Measurements from ENCODE around the gene GNAT2.
"Not testable (repeated sequence)": the region's sequence is repeated elsewhere in the genome, so short reads cannot be mapped to it uniquely, and the experiment has no call there.

The GNAT2 gene

DNA sequence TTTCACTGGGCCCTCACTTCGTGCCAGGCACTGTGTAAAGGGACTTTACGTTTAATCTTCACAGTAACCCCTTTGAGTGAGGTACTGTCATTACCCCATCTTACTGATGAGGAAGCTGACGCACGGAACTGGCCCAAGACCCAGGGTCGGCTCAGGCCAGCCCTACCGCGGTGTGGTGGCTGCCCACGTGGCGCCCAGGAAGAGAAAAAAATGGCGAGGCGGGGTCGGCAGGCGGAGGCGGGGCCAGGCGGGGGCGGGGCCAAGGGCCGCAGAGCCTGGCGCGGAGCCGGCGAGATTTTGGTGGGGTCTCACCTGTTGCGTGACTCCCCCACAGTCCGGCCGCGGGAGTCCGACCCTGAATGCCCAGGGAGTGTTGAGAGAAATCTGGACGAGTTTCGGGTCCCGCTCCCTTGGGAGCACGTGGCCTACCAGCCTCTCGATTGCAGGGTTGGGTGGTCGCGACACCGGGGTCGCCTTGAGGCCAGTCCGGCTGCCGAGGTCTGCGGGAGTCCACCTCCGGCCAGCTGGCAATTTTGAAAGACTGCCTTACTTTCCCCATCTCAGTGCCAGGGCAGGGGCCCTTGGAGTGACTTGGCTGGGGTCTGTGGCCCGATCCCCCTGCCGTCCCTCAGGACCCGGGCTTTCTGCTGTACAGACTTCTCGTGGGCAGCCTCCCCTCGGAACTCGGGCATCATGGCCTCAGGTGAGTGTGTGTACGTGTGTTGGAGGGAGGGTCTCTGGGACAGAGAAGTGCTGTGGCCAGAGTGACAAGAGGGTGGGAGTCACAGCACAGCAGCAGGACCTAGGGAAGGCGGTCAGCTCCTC lies at the start of gene GNAT2, which contains the start of gene AMPD2:
Gene GNAT2, minus strand, starts transcription at position 41 of the 825 bp plus-strand sequence. CDS start 6,746 bp downstream, outside the sequence.
Gene AMPD2, plus strand, starts transcription at position 262 of the 825 bp plus-strand sequence. CDS start 1,339 bp downstream, outside the sequence.
- DNase-seq, result peak; percentile 32

DNA sequence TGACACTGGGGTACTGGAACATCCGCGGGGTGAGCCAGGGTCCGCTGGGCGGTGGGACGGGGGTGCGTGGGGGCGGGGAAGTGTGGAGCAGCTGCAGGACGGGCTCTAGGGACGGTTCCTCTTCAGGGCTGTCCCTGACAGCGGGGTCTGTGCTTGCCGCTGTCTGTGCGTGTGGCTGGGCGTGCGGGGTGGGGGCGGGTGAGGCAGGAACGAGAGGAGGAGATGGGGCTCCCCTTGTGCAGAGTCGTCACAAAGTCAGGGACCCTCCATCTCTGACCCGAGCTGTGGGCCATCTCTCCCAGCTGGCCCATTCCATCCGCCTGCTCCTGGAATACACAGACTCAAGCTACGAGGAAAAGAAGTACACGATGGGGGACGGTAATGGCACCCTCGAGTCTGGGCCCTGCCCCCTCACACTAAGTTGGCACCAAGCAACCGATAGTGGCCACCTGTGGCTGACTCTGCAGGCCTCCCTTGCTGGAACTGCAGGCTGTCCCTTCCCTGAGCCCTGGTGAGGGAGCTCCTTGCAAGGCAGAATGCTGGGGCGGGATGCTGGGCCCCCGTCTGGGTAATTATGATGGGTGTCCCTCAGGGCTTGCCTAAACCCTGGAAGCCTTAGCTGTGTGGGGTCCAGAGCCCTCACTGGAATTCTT lies 48.8 kb upstream of the GNAT2 start:
- DNase-seq, result no peak

DNA sequence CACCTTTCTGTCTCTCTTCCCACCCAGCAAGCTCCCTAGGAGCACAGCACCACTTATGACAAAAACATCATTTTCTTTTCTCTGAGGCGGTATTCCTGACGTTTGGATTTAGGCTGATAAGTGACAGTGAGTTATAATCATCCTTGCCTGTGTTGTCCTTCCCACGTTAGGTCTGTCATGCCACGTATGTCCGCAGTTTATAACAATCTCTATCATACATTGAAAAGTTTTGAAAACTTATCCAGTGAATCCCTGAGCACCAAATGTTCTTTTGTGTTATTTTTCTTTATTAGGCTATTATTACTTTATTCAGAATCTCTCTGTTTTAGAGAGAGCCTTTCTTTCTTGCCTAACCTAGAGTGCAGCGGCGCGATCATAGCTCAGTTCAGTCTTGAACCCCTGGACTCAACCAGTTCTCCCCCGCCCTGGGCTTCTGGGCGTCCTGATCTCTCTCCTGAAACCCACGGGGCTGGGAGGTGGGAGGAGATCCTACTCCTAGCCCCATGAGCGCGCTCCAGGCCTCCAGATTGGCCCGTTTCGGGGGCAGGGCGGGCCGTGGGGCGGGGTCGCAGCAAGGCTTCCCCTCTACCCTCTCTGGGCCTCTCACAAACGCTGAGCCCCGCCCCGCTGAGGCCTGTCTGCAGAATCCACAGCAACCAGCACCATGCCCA lies 48.2 kb upstream of the GNAT2 start, which contains the start of gene GSTM2:
Gene GSTM2, plus strand, starts transcription at position 606 of the 671 bp plus-strand sequence. Its CDS starts 59 bp downstream, at position 665.
- DNase-seq, result no peak

DNA sequence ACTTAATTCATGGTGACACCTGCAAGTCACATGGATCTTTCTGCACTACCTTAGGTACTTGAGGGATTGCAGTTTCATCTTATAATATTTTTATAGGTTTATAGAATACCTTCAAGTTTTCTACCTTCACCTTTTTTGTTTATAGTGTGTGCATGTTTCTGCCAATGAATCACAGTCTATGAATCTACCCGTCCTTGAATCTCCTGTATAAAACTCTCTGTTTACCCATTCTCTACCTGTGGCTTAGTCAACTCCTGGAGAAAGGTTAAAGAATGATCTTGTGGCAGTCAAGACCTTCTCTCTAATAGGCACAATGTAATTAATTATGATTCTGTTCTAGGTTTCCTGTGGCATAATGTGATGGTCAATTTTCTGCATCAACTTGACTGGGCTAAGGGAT lies 45.3 kb upstream of the GNAT2 start:
- no peak for DNase-seq

DNA sequence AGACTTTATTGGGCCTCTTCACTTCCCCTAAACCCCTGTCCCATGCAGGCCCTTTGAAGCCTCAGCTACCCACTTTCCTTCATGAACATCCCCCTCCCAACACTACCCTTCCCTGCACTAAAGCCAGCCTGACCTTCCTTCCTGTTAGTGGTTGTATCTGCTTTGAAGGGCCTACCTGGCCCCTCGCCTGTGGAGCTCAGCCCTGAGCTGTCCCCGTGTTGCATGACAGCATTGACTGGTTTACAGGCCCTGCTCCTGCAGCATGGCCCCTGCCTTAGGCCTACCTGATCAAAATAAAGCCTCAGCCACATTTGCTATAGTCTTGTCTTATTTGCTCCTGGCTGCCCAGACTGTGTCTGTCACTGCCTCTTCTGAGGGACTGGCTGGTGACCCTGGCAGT lies 42.0 kb upstream of the GNAT2 start:
- no peak for DNase-seq

DNA sequence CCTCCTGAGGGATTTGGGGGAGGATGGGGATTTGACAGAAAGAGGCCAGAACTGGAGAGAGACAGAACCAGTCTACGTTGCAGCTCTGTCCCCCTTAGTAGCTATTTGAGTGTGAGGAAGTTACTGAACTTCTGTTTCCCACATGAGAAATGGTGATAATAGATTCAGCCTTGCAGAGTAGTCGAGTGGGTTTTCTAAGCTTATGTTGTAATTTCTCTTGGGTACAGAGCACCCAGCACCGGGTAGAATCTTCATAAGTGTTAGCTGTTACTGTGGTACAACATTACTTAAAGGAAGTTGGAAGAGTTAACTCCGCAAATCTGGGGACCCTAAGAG lies 41.2 kb upstream of the GNAT2 start:
- DNase-seq, result not testable (repeated sequence)

DNA sequence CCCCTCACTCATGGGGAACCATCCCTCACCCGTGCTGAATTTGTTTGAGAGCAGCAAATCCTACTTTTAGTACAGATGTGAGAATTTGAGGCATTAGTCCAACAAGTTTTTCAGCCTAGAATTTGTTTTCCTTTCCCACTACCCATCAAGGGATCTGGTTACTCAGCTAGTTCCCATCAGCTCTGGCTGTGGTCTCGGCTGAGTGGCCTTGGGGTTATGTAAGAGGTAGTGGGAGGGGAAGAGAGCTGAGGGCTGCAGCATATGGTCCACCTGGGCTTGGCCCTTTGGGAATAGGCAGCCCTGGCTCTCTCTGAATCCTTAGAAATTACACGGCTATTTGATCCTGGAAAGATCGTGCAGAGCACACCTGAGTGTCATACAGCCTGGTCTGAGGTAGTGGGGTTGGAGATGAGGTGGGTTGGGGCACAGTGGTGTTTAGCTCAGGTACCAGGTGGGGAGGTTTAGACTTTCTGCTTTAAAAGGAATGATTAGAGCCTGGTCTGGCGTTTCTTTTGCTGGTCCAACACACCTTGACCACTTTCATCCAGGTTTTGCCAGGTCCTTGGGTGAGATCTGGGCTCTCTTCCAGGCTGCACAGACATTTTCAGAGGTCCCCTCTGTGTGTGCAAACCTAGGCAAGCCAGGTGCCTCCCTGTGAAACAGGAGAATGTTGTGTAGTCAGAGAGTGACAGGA lies 40.7 kb upstream of the GNAT2 start:
- DNase-seq, result no peak

DNA sequence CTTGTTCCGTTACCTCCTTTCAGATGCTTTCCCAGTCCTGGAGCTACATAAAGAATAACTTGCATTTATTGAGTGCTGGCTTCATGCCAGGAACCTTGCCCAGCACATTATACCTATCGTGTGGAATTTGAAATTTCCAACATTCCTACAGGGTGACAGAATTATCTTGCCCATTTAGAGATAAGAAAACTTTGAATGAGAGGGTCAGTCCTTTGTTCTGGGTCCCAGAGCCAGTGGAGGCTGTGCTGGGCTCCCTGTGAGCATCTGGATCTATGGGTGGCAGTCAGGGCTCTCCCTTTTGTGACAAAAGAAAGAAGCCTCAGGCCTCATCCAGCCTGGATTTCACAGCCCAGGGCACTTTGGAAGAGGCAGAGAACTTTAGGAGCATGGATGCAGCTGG lies 39.7 kb upstream of the GNAT2 start:
- DNase-seq, result no peak

DNA sequence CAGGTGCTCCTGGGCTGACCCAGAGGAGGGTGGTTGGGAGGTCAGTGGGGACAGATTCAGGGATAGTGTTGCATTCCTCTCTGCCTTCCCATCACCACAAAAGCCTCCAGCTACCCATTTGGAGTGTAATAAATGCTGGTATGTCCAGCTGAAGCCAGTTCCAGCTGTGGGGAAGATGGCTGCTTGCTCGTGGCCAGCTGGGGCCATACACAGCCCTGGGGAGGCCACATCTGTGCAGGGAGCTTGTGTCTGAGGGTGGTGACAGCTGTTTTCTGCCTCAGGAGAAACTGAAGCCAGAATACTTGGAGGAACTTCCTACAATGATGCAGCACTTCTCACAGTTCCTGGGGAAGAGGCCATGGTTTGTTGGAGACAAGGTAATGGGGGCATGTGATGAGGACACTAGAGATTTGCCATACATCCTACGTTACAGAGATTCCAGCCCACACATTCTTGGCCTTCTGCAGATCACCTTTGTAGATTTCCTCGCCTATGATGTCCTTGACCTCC lies 39.2 kb upstream of the GNAT2 start:
- DNase-seq, result no peak

DNA sequence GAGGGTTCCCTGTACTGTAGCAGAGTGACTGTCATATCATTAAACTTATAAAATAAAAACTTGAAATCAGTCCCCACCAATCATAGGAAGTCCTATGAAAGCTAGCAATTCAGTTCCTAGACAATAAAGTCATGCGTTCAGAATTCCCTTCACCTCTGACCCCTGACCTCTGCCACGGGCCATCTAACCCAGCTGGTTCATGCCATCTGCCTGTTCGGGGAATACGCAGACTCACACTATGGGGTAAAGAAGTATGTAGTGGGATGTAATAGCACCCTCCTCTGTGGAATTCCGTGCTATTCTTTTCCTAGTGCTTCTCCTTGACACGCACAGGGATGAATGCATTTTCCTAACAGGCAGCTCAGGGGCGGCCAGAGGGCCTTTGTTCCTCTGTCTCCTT lies 38.6 kb upstream of the GNAT2 start:
- no peak for DNase-seq

DNA sequence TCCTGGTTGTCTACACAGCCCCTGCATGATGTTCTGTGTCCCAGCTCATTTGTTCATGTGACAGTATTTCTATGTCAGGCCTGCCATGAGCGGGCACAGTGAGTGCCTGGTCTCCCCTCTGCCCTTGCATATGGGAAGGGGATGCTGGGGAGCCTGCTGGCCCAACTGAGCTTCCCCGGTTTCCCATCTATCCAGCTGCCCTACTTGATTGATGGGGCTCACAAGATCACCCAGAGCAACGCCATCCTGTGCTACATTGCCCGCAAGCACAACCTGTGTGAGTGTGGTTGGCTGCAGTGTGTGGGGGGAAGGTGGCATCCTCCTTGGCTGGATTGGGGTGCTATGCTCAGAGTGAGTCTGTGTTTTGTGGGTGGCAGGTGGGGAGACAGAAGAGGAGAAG lies 38.0 kb upstream of the GNAT2 start:
- no peak for DNase-seq

DNA sequence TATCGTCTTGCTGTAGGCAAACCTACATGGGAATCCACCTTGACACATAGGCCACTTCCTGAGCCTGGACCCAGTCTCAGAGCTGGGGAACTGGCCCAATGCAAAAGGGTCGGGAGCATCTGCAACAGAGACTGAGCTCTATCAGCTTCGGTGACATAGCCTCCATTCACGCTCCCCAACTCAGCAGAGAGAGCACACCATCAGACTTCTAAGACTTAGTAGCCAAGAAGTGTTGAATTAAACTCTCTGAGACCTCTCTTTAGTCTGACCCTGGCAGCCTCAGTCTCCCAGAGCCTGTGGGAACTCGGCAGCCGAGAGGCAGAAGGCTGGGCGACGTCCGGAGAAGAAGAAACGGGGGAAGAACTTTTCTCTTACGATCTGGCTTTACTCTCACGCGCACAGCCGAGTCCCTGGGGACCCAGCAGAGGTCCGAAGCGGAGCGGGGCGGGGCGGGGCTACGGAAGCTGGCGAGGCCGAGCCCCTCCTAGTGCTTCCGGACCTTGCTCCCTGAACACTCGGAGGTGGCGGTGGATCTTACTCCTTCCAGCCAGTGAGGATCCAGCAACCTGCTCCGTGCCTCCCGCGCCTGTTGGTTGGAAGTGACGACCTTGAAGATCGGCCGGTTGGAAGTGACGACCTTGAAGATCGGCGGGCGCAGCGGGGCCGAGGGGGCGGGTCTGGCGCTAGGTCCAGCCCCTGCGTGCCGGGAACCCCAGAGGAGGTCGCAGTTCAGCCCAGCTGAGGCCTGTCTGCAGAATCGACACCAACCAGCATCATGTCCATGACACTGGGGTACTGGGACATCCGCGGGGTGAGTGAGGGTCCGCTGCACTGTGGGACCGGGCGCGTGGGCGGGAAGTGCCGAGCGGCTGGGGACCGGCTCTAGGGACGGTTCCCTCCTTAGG lies 36.5 kb upstream of the GNAT2 start, which contains the start of gene GSTM4:
Gene GSTM4, plus strand, starts transcription at position 485 of the 905 bp plus-strand sequence. Its CDS starts 291 bp downstream, at position 776.
- no peak for DNase-seq

DNA sequence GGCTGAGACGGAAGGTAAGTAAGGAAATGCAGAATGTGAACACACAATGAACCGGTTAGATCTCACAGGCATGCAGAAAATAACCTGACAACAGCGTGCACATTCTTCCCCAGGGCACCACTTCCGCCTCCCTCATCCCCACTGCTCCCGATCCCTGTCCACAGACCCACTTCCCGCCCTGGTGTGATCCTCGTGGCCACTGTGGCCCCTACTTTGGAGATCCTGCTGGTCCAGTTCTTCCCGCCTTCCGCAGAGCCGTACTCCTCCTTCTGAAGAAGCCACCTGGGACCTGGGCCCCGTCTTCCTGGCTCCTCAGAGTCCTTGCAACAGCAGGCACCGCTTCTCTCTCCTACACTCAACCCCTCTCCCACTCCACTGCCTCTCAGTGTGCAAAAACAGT lies 35.1 kb upstream of the GNAT2 start:
- no peak for DNase-seq

DNA sequence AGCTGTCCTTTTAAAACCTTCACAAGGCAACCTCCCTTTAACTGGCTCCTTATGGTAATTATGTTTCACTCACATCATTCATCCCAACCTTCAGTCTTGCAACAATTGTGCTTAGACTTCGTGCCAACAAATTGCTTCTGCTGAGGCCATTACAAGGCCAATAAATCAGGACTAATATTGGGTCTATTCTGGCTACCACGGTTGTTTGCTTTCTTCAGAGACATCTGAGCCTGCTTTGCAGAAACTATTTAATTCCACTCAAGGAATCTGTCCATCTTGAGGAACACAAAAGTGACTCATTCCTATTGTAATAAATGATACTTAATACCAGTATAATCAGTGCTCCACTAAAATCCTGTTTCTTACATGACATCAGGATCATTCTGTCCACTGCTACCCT lies 33.9 kb upstream of the GNAT2 start:
- no peak for DNase-seq

DNA sequence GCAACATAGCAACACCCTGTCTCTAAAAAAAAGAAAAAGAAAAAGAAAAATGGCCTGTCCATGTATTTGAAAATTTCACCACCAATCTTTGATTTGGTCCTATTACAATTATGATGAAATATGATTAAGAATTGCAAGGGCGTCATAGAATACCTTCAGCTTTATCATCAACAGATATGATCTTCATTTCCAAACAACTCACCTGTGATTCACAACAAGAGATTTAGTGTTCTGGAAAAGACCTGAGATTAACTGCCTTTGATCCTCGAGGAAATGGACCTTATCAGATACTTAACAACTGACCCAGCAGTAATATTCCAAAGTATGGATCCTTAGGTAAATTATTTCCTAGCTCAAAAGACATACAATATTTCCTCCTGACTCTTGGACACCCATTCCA lies 33.0 kb upstream of the GNAT2 start:
- no peak for DNase-seq

DNA sequence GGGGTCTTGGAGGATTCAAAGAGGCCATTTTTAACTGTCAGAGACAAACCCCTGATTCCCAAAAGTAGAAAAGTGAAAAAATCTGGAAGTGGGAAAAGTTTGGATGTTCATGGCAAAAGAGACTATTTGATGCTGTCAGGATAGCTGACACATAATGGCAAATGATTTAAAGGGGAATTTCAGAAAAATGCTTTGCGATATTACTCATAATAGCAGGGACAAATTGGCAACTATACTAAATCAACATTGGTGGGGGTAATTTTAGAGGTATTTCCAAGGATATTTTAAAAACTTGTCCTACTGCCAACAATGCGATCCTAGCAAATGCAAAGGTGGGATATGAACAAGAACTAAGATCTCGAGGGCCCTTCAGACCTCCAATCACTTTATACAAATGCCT lies 31.2 kb upstream of the GNAT2 start:
- no peak for DNase-seq

DNA sequence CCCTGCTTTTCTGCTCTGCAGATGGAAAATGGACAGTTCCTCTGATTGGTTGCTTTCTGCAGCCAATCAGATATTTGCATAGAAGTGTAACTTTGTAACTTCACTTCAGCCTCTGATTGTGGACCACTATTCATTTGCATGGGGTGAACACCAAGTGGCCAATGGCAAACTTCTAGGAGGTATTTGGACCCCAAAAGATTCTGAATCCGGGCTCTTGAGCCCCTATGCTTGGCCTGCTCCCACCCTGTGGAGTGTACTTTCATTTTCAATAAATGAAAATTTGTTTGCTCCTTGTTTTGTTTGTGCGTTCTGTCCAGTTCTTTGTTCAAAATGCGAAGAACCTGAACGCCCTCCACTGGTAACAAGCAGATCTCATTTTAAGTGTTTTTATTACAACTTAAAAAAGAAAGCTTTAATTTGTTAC lies 30.1 kb upstream of the GNAT2 start:
- no peak for DNase-seq

DNA sequence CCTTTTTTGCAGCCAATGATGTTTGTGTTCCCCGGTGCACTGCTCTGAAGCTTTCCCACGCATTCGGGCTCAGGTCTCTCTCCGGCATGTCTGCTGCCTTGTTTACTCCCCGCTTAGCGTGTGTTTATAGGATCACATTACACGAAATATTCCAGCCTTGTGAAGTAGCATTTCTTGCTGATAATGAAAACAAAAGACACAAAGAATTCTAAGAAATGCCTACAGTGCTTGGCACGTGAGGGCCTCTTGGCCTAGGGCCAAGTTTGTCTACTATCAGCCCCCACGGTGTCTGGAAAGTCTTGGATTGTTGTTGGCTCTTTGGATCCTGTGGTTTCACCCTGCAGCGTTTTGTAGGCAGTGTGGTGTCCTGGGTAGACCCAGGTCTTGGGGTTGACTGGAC lies 25.3 kb upstream of the GNAT2 start:
- DNase-seq, result no peak

DNA sequence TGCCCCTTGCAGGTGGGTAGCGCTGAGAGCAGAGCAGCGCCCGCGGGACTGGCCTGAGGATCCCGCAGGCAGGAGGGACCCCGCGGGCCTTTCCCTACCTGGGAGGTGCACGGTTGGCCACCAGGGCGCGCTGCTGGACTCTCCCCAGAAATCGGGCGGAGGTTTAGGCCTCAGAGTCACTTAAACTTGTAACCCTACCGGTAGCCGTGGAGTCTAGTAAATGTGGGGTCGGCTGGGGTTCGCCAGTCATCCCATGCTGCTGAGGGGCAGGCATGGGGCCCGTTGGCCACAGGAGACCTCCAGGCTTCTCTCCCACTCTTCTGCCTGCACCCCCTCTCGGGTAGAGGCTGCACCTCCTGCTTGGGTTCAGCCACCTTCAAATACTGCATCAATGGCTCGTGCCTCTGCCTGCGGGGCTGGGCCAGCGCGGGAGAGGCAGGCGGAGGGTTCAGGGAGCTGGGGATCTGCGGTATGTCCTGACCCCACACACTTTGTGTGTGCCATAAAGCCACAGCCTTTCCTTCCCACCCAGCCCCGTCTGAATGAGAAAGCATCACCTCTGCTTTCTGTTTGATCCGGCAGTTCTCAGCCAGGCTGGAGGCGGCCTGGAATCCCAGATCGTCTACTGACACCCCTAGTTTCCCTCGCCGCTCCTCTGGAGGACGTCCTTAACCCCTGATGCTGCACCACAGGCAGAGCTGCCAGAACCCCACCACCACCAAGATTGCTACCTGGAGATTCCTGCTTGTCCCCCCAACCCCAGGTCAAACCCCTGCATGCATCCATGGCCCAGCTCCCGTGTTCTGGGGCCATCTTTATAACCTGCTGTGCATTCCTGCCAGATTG lies 24.2 kb upstream of the GNAT2 start:
- DNase-seq, result peak; percentile 38

DNA sequence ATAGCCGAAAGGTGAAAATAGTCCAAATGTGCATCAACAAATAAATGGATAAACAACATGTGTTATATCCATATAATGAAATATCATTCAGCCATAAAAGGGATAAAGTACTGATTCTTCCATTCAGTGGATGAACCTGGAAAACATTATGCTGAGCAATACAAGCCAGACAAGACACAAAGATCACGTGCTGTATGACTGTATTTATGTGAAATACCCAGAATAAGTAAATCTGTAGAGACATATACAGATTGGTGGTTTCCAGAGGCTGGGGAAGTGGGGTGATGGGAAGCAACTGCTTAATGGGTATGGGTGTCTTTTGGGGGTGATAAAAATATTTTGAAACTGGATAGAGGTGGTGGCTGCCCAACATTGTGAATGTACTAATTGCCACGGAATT lies 23.2 kb upstream of the GNAT2 start:
- no peak for DNase-seq

DNA sequence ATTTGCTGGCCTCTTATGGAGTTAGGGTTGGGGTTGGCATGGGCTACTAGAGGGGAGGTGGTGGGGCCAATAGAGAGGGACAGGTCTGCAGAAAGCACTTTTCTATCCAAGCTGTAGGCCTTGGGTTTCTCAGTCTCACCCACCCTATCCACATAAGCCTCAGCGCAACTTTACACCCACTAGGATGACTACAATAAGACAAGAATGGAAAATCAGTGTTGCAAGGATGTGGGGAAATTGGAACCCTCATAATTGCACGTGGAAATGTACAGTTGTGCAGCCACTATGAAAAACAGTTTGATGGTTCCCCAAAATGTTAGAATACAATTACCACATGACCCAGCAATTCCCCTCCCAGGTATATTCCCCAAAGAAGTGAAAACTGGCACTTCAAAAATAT lies 22.4 kb upstream of the GNAT2 start:
- DNase-seq, result no peak

Data from NCI-H2029 (cell line).